Subcutaneous adipose tissue (tissue), 4 donors: ENCODE results near the gene SFI1. TPM values are rescaled to one million over a fixed set of nuclear protein-coding genes. Genes with fewer than 3 reads are reported as not detected.

Experiments used
- total RNA-seq, 4 donors: library from RNA; depleted of rRNA; stranded (reverse); fragments of >200 nt; gene quantifications; one replicate each; pipeline ENCODE4 v1.1.0, GENCODE V29; 2016
- TF ChIP-seq, protein P1 (sequence below): fragments of 450-650 bp; IDR thresholded peaks from one replicate; pipeline ENCODE4 v1.5.1; 2016; ENCODE audit warnings: low read depth, mild to moderate bottlenecking, control low read depth, antibody characterized with exemption, moderate library complexity

Gene SFI1
- total RNA-seq, 4 donors from 2014 or later = 7.8 to 28.3 (median 23.2) TPM

DNA sequence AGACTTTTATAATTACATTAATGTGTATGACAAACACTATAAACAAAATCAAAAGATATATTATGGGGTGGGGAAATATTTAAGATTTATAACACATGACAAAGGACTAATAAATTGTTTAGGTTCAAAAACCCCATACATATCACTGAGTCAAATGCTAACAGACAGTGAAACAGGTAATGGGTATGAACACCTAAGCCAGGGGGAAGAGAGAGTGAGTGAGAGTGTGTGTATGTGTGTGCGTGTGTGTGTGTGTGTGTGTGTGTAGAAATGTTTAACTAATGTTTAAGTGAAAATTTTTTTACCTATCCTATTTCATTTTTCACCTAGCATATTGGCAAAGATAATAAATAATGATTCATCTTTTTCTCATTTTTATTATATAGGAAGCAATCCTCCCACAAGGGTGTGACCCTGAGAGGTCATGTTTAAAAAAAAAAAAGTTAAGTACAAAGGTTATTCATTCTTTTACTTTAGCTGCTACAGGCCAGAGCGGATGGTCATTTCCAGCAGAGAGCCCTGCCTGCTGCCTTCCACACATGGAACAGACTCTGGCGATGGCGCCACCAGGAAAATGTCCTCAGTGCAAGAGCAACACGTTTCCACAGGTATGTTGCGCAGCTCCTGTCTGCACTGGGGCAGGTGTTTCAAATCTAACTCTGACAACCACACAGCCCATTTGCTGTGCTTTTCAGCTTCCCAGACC lies 92.8 kb downstream of the SFI1 start:
- TF ChIP-seq, protein P1, sequence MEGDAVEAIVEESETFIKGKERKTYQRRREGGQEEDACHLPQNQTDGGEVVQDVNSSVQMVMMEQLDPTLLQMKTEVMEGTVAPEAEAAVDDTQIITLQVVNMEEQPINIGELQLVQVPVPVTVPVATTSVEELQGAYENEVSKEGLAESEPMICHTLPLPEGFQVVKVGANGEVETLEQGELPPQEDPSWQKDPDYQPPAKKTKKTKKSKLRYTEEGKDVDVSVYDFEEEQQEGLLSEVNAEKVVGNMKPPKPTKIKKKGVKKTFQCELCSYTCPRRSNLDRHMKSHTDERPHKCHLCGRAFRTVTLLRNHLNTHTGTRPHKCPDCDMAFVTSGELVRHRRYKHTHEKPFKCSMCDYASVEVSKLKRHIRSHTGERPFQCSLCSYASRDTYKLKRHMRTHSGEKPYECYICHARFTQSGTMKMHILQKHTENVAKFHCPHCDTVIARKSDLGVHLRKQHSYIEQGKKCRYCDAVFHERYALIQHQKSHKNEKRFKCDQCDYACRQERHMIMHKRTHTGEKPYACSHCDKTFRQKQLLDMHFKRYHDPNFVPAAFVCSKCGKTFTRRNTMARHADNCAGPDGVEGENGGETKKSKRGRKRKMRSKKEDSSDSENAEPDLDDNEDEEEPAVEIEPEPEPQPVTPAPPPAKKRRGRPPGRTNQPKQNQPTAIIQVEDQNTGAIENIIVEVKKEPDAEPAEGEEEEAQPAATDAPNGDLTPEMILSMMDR = no peak

DNA sequence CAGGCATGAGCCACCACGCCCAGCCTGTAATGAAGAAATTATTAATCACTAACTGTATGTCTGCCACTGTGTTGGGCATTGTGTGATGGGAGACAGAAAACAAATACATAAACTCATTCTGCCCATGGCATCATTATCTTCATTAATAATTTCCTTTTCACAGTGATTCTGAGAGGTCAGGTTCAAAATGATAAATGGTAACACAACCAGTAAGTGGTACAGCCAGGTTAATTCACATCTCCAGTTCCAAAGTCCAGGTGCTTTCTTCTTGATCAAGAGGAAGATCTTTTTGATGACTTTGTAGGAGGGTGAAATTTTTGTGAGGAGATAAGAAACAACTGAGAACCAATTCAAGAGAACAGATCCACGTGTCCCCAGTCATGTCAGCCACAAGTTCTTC lies 98.9 kb downstream of the SFI1 start:
- TF ChIP-seq, protein P1 = no peak

GRCh38 chr22:31602259-31602952 lies 106.1 kb downstream of the SFI1 start:
- TF ChIP-seq, protein P1 = no peak

DNA sequence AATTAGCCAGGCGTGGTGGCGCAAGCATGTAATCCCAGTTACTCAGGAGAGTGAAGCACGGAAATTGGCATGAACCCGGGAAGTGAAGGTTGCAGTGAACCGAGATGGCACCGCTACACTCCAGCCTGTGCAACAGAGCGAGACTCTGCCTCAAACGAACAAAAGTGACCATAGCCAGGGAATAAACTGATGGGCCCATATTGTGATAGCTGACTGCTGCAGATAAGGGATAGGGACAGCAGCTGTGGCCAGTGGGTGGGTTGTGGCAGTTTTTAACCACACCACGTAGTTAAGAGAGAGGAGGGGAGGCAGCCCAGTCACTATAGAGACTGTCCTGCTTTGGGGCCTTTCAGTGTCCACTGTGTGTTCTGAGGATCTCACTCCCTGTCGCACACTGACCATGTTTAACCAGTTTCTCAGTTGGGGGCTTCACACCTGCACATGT lies 106.8 kb downstream of the SFI1 start:
- TF ChIP-seq, protein P1 = no peak

GRCh38 chr22:31603574-31603973 lies 107.2 kb downstream of the SFI1 start:
- TF ChIP-seq, protein P1 = no peak

DNA sequence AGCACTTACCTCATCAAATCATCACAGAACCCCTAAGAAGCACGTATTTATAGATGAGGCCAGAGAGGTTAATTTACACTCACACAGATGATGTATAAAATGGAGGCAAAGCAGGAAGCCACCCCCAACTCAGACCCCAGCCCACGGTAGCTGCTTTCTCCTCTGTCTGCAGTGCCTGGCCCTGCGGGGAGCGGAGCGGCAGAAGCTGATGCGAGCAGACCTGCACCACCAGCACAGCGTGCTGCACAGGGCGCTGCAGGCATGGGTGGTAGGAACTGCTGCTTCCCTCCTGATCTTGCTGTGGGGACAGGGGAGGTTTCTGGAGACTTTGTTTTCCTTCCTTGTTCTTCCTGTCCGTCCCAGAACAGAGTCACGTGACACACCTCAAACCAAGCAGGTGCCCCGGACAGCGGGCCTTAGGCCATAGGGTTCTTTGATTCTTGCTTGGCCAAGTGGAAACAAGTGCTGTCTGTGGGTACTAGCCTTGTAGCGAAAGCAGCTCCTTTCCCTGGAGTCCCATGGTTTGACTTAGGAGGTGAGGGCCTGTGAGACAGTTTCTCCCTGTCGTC lies 107.9 kb downstream of the SFI1 start:
- TF ChIP-seq, protein P1 = no peak
